Calu3 (cell line): Measurements from ENCODE around the gene NFE2. TPM values are rescaled to one million over a fixed set of nuclear protein-coding genes. Genes with fewer than 3 reads are reported as not detected.
A peak's percentile ranks its signal among the peaks of the same experiment; 100 is the strongest.

Experiments used
- BruUV-seq: library from RNA; stranded (reverse); fragments of 400-500 nt; replicated peaks from 2 replicates; lab custom pipeline; 2021; lab: Mats Ljungman, UMichigan
- CTCF ChIA-PET: fragments of 300-600 bp; sonication (Branson Sonifier 250); formaldehyde crosslinking; loops from one replicate; lab custom pipeline; 2022; ENCODE audit warnings: antibody characterized with exemption; lab: Charles Lee
- DNase-seq: peaks from one replicate; pipeline ENCODE4 v3.0.0; 2022
- H3K27ac Mint-ChIP-seq: one replicate; pipeline ENCODE4 v1.8.0; 2022; ENCODE audit warnings: mixed read lengths; ENCODE audit not compliant: unreplicated experiment
- H3K27me3 Mint-ChIP-seq: one replicate; pipeline ENCODE4 v1.8.0; 2022; ENCODE audit warnings: mixed read lengths; ENCODE audit not compliant: unreplicated experiment
- H3K36me3 Mint-ChIP-seq: one replicate; pipeline ENCODE4 v1.8.0; 2022; ENCODE audit warnings: mild to moderate bottlenecking, moderate library complexity, mixed read lengths; ENCODE audit not compliant: insufficient read depth, unreplicated experiment
- H3K4me1 Mint-ChIP-seq: one replicate; pipeline ENCODE4 v1.8.0; 2022; ENCODE audit warnings: mild to moderate bottlenecking, low read depth, mixed read lengths; ENCODE audit not compliant: unreplicated experiment
- H3K4me3 Mint-ChIP-seq: one replicate; pipeline ENCODE4 v1.8.0; 2022; ENCODE audit warnings: mild to moderate bottlenecking, low read depth, moderate library complexity, mixed read lengths; ENCODE audit not compliant: unreplicated experiment
- H3K9me3 Mint-ChIP-seq: one replicate; pipeline ENCODE4 v1.8.0; 2022; ENCODE audit warnings: low read depth, mixed read lengths; ENCODE audit not compliant: unreplicated experiment
- intact Hi-C: fragments of 100-400 bp; cut with micrococcal nuclease; formaldehyde crosslinking; loops from one replicate; pipeline ENCODE4 v1.10.0; 2022; ENCODE audit not compliant: unreplicated experiment
- total RNA-seq: library from RNA; stranded (reverse); gene quantifications from 2 replicates; pipeline ENCODE4 v1.2.3, GENCODE V29; 2022
- TF ChIP-seq, protein P1 (sequence below): fragments of 200-600 bp; IDR thresholded peaks from one replicate; pipeline ENCODE4 v1.8.0; 2022; ENCODE audit warnings: antibody characterized with exemption; ENCODE audit not compliant: unreplicated experiment

Gene NFE2
- total RNA-seq, 1 experiment from 2014 or later: 0.80 TPM

DNA sequence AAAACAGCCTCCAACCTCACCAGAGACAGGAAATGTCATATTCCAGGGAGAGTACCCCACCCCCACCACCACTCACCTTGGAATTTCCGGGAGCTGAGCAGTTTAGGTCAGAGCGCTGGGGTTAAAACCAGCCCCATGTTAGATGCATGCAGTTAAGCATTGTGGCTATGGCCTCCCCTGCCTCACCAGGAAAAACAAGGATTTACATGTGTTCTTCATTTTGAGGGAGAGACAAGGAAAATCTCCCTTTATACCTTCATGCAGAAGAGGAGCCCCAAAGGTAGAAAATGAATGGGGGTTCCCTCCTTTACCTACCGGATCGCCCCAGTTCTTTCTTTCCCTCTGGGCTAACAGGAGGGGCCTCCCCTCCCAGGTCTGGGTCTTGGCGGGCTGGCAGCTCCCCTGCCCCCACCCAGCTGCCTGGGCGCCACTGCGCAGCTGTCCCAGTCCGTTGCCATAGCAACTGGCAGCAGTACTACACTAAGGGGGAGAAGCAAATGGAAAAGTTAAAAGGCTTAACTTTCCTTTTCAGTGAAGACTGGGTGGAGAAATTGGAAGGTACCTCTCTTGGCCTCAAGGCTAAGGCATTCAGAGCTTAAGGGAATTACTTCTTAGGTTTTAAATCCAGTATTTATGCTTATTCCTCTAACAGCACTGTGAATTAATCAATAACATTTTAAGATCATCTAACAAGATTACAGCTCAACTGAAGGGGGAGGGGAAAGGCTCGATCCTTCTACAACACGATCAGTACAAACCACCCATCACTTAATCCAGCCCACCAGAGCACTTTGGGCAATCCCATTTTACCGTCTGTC is 41.4 kb downstream of the NFE2 start:
- DNase-seq: peak; percentile 66
- H3K4me3 Mint-ChIP-seq: peak overlapping the region; percentile 45
- H3K9me3 Mint-ChIP-seq: no peaks in the 10 kb centered on the region
- peaks cover 15% of the 10 kb centered on the region for H3K4me1 Mint-ChIP-seq
- BruUV-seq: no TSS peak
- CTCF ChIA-PET: interaction anchor here (0.6 to 2.4 kb wide), 5 partner anchors 8 to 109 kb away, joined by 5 to 14 read pairs (median 8); partner anchors contain the start of genes CBX5, COPZ1 and HNRNPA1
- H3K27me3 Mint-ChIP-seq: no peaks in the 10 kb centered on the region
- TF ChIP-seq, protein P1, sequence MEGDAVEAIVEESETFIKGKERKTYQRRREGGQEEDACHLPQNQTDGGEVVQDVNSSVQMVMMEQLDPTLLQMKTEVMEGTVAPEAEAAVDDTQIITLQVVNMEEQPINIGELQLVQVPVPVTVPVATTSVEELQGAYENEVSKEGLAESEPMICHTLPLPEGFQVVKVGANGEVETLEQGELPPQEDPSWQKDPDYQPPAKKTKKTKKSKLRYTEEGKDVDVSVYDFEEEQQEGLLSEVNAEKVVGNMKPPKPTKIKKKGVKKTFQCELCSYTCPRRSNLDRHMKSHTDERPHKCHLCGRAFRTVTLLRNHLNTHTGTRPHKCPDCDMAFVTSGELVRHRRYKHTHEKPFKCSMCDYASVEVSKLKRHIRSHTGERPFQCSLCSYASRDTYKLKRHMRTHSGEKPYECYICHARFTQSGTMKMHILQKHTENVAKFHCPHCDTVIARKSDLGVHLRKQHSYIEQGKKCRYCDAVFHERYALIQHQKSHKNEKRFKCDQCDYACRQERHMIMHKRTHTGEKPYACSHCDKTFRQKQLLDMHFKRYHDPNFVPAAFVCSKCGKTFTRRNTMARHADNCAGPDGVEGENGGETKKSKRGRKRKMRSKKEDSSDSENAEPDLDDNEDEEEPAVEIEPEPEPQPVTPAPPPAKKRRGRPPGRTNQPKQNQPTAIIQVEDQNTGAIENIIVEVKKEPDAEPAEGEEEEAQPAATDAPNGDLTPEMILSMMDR: no peak
- peaks cover 27% of the 10 kb centered on the region for H3K36me3 Mint-ChIP-seq
- H3K27ac Mint-ChIP-seq: peak overlapping the region; percentile 47
- intact Hi-C loops: loop anchor here (2.0 to 10.0 kb wide), 2 partner anchors 65 to 105 kb away; partner anchors contain the start of genes COPZ1 and GPR84

DNA sequence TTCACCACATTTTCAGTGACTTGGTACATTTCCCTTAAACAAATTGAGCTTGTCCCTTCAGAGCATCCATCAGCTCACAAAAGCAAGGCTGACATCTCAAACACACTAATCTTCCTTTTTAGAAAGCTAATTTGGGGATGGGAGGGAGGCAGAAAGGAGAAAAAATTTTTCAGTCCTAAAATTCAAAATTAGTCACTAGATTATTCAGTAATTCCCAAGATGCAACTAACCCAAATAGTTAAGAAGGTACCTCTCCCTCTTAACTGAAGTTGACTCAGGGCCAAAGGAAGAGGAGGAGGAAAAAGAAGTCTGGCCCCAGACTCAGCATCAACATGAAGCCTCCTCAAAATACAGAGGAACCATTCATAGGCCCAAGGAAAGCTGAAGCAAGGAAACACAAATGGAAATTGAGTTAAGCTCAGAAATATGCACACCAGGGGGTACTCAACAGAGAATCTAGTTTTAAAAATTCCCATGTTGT is 42.6 kb downstream of the NFE2 start:
- no TSS peak for BruUV-seq
- TF ChIP-seq, protein P1: no peak
- Mint-ChIP-seq H3K36me3 (peaks cover 28% of the 10 kb centered on the region), H3K27ac (no peak overlapping the region), H3K9me3 (no peaks in the 10 kb centered on the region), H3K4me1 (peaks cover 15% of the 10 kb centered on the region), H3K27me3 (no peaks in the 10 kb centered on the region), H3K4me3 (no peak overlapping the region)
- DNase-seq: no peak
- CTCF ChIA-PET: interaction anchor here (2.2 to 2.4 kb wide), 2 partner anchors 22 to 67 kb away, joined by 6 to 8 read pairs; partner anchors contain the start of genes CBX5, COPZ1 and HNRNPA1
- intact Hi-C loops: loop anchor here (2.0 to 10.0 kb wide), 2 partner anchors 67 to 107 kb away; partner anchors contain the start of genes COPZ1 and GPR84

DNA sequence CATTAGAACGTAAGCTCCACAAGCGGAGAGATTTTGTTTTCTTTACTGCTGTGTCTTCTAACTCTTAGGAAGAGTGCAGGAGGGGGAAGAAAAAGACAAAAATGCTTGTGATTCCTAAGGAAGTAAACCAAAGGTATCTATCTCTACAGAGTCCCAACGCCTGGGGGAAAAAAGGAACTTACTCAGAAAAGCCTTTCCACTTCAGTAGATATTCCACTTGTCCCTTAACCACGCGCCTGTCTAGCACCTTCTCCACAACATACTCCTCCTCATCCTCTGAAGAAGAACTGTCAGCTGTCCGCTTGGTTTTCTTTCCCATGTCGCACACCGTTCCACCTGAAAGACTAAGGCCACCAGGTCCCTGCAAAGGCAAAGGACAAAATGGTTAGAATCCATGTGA is 43.5 kb downstream of the NFE2 start:
- CTCF ChIA-PET: no interaction called here
- Mint-ChIP-seq H3K4me3 (no peak overlapping the region), H3K4me1 (peaks cover 8% of the 10 kb centered on the region), H3K36me3 (peaks cover 30% of the 10 kb centered on the region), H3K27me3 (no peaks in the 10 kb centered on the region), H3K27ac (no peak overlapping the region), H3K9me3 (no peaks in the 10 kb centered on the region)
- intact Hi-C loops: loop anchor here (10.0 kb wide), 1 partner anchor 107 kb away; the partner anchor contains the start of gene GPR84
- TF ChIP-seq, protein P1: no peak
- no peak for DNase-seq
- no TSS peak for BruUV-seq

DNA sequence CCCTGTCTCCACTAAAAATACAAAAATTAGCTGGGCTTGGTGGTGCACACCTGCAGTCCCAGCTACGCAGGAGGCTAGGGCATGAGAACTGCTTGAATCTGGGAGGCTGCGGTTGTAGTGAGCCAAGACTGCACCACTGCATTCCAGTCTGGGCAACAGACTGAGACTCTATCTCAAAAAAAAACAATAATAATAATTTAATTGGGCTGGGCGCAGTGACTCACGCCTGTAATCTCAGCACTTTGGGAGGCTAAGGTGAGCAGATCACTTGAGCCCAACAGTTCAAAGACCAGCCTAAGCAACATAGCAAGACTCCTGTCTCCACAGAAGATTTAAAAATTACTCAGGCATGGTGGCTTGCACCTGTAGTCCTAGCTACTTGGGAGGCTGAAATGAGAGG is 47.6 kb downstream of the NFE2 start:
- BruUV-seq: no TSS peak
- Mint-ChIP-seq H3K27ac (no peak overlapping the region), H3K4me1 (no peaks in the 10 kb centered on the region), H3K36me3 (peaks cover 56% of the 10 kb centered on the region), H3K9me3 (no peaks in the 10 kb centered on the region), H3K27me3 (no peaks in the 10 kb centered on the region), H3K4me3 (no peak overlapping the region)
- TF ChIP-seq, protein P1: no peak
- intact Hi-C loops: loop anchor here (10.0 kb wide), 1 partner anchor 112 kb away; the partner anchor contains the start of gene GPR84
- CTCF ChIA-PET: interaction anchor here (0.7 to 1.3 kb wide), 3 partner anchors 27 to 80 kb away, joined by 3 to 4 read pairs (median 4); partner anchors contain the start of genes CBX5, COPZ1 and HNRNPA1
- DNase-seq: no peak
